Thoracic aorta (tissue), 2 donors: ENCODE results near the gene NRIP3. TPM values are rescaled to one million over a fixed set of nuclear protein-coding genes. Genes with fewer than 3 reads are reported as not detected.

Experiments used
- ATAC-seq: fragments of 150-250 bp; one replicate; pipeline ENCODE4 v1.8.0; 2017; ENCODE audit warnings: low read depth; ENCODE audit not compliant: insufficient number of reproducible peaks, low FRiP score
- DNase-seq: peaks from one replicate; pipeline ENCODE4 v3.0.0-alpha.2; 2020; ENCODE audit warnings: low spot score
- H3K27ac ChIP-seq, 2 donors: fragments of 200-600 bp; sonication (generic); 1 replicate in 1 of 2; 2 replicates in 1 of 2; pipeline ENCODE4 v1.5.1; 2016; ENCODE audit warnings: mild to moderate bottlenecking in 2 of 2, moderate library complexity in 2 of 2
- H3K27me3 ChIP-seq: fragments of 200-600 bp; sonication (generic); replicated peaks from 2 replicates; pipeline ENCODE4 v1.6.0; 2016; ENCODE audit warnings: mild to moderate bottlenecking; ENCODE audit not compliant: insufficient read depth
- H3K36me3 ChIP-seq: fragments of 200-600 bp; sonication (generic); one replicate; pipeline ENCODE4 v1.5.1; 2016
- H3K4me1 ChIP-seq, 2 donors: fragments of 200-600 bp; sonication (generic); 1 replicate in 1 of 2; 2 replicates in 1 of 2; pipeline versions ENCODE4 v1.5.1 to v1.6.0; 2016; ENCODE audit warnings: low read depth in 2 of 2, mild to moderate bottlenecking in 1 of 2; ENCODE audit not compliant: control insufficient read depth in 1 of 2
- H3K4me3 ChIP-seq: fragments of 200-600 bp; sonication (generic); 2 replicates; pipeline ENCODE4 v1.5.1; 2016; ENCODE audit warnings: mild to moderate bottlenecking
- H3K9me3 ChIP-seq: fragments of 200-600 bp; sonication (generic); 2 replicates; pipeline ENCODE4 v1.5.1; 2016
- total RNA-seq, 2 donors: library from RNA; depleted of rRNA; stranded (reverse); fragments of >200 nt; gene quantifications; one replicate each; pipeline versions ENCODE4 v1.1.0 to v1.2.3, GENCODE V29; 2016
- TF ChIP-seq, protein P1 (sequence below): fragments of 200-600 bp; sonication (generic); IDR thresholded peaks from one replicate; pipeline ENCODE4 v1.5.1; 2019; ENCODE audit warnings: antibody characterized with exemption

The NRIP3 gene
- total RNA-seq, 2 donors from 2014 or later, result 2.1 to 5.3 TPM

DNA sequence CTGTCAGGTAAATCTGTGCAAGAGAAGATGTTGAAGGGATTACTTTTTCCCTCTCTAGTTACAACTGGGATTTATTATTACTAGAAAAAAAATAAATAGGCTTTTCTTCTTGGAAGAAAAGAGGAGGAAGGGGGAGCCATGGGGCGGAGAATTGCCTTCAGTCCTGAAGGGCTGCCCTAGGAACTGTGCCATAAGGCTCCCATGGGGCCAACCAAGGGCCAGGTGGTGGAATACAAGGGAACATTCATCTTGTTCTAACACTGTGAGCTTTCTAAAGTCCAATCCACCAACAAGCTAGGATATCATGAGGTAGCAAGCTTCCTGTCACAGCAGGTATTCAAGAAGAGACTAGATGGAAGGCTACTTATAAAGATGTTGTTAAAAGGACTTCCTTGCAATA is 24.8 kb upstream of the NRIP3 start:
- Histone ChIP-seq H3K4me1 (peaks cover 0 to 5% of the 10 kb centered on the region in 2 donors), H3K9me3 (no peaks in the 10 kb centered on the region), H3K27me3 (no peaks in the 10 kb centered on the region), H3K4me3 (no peak overlapping the region), H3K27ac (no peak overlapping the region), H3K36me3 (no peaks in the 10 kb centered on the region)
- TF ChIP-seq, protein P1, sequence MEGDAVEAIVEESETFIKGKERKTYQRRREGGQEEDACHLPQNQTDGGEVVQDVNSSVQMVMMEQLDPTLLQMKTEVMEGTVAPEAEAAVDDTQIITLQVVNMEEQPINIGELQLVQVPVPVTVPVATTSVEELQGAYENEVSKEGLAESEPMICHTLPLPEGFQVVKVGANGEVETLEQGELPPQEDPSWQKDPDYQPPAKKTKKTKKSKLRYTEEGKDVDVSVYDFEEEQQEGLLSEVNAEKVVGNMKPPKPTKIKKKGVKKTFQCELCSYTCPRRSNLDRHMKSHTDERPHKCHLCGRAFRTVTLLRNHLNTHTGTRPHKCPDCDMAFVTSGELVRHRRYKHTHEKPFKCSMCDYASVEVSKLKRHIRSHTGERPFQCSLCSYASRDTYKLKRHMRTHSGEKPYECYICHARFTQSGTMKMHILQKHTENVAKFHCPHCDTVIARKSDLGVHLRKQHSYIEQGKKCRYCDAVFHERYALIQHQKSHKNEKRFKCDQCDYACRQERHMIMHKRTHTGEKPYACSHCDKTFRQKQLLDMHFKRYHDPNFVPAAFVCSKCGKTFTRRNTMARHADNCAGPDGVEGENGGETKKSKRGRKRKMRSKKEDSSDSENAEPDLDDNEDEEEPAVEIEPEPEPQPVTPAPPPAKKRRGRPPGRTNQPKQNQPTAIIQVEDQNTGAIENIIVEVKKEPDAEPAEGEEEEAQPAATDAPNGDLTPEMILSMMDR, result no peak
- no peak for DNase-seq
- ATAC-seq, result no peak

DNA sequence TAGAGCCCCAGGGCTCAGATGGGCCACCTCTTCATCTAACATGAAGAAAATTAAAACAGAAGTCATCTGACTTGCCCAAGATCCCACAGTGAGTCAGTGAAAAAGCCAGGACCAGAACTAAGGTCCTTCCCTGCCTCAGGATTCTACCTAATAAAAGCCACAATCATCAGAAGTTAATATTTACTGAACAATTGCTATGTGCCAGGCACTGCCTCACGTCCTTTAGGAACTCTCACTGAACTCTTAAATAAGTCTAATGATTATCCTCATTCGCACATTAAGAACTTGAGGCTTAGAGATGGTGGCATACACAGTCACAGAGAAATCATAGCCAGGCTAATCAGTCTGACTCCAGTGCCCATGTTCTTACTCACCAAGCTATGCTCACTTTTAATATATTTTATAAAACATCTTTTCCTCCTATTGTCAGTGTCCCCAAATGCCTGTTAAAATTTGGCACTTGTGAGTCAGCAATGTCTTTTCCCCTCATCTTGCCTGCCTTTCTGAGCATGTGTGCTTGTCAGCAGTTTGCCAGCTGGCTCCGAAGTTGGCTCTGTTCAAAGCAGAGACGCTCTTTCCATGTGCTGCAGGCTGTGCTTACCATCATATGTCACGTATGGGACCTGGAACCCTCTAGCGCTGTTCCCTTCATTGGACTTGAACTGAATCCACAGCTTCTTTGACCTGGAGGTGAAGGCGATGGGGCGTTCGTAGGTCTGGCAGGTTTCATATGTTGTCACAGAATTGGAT is 21.5 kb upstream of the NRIP3 start:
- H3K36me3 ChIP-seq, result no peaks in the 10 kb centered on the region
- H3K27ac ChIP-seq, result no peak overlapping the region
- H3K9me3 ChIP-seq, result no peaks in the 10 kb centered on the region
- TF ChIP-seq, protein P1, result no peak
- no peak overlapping the region for H3K4me3 ChIP-seq
- ATAC-seq, result no peak
- H3K27me3 ChIP-seq, result no peaks in the 10 kb centered on the region
- no peak for DNase-seq
- H3K4me1 ChIP-seq, result peaks cover 0 to 12% of the 10 kb centered on the region in 2 donors

DNA sequence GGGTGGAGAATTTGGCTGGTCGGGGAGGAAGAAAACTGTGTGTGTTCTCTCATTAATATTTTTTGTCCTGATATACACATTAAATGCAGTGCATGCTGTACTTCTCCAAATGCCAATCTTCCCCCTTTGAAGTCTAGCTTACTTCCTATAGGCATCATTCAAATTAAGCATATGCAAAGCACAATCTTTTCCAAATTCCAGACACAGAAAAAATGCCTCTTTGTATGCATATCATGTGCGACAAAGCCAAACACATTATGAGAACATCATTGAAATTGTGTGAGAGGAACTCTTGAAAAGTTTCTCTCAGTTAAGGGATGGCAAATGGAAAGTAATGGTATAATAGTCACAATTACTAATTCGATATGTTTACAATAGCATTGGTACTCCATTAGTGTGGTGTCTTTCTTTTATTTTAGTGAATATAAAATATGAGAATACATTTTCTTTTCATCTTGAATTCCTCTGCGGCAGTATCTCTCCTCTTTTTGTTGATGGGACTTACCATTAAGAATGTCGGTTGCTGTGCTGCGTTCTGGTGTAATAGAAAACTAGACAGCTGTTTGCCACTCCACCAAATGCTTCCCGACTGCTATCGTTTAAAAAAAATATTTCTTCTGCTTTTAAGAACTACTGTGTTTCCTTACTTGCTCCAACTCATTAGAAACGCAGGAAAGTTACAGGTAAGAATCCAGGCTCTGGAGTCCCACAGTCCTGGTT is 19.3 kb upstream of the NRIP3 start:
- H3K4me3 ChIP-seq, result no peak overlapping the region
- no peak for DNase-seq
- no peak overlapping the region for H3K27ac ChIP-seq
- no peaks in the 10 kb centered on the region for H3K27me3 ChIP-seq
- H3K4me1 ChIP-seq, result peaks cover 0 to 8% of the 10 kb centered on the region in 2 donors
- no peak for ATAC-seq
- no peaks in the 10 kb centered on the region for H3K36me3 ChIP-seq
- H3K9me3 ChIP-seq, result no peaks in the 10 kb centered on the region
- TF ChIP-seq, protein P1, result no peak

DNA sequence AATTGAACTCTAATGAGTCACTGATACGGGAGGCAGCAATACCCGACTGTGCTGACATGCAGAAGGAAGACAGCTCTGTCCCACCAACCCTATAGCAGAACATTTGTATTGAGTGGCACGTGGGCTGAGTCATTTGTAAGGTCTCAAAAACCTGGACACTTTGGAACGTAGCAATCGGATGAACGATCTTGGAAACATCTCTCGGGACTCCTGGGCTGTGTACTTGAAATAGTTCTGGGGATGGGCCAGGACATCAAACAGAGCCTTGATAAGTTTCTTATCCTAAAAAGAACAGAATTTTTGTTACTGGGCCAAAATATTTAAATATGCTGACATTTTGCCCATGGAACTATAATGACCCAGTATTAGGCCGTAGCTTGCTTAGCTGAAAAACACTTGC is 17.1 kb upstream of the NRIP3 start:
- H3K27ac ChIP-seq, result no peak overlapping the region
- ATAC-seq (no peak), DNase-seq (no peak)
- H3K36me3 ChIP-seq, result no peaks in the 10 kb centered on the region
- H3K9me3 ChIP-seq, result no peaks in the 10 kb centered on the region
- H3K27me3 ChIP-seq, result no peaks in the 10 kb centered on the region
- no peak overlapping the region for H3K4me3 ChIP-seq
- H3K4me1 ChIP-seq, result peaks cover 0 to 8% of the 10 kb centered on the region in 2 donors
- TF ChIP-seq, protein P1, result no peak

DNA sequence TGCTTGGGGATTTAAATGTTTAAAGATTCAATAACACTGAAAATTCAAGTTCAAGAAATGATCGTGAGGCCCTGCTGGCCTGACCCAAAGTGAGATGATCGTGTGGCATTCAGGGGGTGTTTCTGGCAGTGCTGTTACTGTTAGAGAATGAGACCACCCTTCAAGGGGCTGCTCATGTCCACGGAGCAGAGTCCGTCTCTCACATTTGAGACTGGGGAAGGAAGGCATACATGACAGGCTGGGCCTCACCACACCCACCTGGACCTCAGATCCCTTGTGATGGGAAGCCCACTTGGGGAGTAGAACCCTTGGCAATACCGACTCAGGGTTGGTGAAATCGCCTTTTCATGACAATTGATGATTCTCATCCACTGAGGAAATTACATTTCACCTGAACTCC is 16.1 kb upstream of the NRIP3 start:
- ATAC-seq (no peak), DNase-seq (no peak)
- TF ChIP-seq, protein P1, result no peak
- H3K9me3 ChIP-seq, result no peaks in the 10 kb centered on the region
- no peaks in the 10 kb centered on the region for H3K27me3 ChIP-seq
- H3K4me1 ChIP-seq, result peaks cover 0 to 8% of the 10 kb centered on the region in 2 donors
- no peak overlapping the region for H3K4me3 ChIP-seq
- no peaks in the 10 kb centered on the region for H3K36me3 ChIP-seq
- H3K27ac ChIP-seq, result no peak overlapping the region
